Skin of body (tissue), 2 donors: ENCODE data around the gene OVCH1. TPM values are rescaled to one million over a fixed set of nuclear protein-coding genes. Genes with fewer than 3 reads are reported as not detected.
"Not testable (repeated sequence)": the region's sequence is repeated elsewhere in the genome, so short reads cannot be mapped to it uniquely, and the experiment has no call there.

Experiments used
- DNase-seq: peaks from one replicate; lab custom pipeline; 2025; lab: John Stamatoyannopoulos, UW
- total RNA-seq: library from RNA; depleted of rRNA; stranded (reverse); fragments of >200 nt; gene quantifications from one replicate; pipeline ENCODE4 v1.2.3, GENCODE V29; 2014

Gene OVCH1
- total RNA-seq, 1 donor from 2014 or later: 0.30 TPM

DNA sequence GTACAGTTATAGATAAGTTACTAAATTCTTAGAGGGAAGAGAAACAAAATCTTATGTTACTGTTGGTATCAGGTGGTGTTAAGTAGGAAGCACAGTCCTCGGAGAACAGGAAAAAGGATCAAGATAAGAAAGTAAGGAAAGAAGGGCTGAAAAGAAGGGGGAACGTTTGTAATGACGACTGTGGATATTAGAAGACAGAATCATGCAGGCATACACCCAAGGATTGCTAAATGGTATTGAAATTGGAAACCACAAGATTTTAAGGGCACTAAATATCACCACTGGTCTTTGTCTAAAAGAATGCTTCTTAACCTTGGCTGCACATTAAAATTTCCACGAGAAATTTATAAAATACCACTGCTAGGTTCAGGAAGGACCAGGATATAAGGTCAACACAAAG lies 82.4 kb downstream of the OVCH1 start:
- DNase-seq: no peak

DNA sequence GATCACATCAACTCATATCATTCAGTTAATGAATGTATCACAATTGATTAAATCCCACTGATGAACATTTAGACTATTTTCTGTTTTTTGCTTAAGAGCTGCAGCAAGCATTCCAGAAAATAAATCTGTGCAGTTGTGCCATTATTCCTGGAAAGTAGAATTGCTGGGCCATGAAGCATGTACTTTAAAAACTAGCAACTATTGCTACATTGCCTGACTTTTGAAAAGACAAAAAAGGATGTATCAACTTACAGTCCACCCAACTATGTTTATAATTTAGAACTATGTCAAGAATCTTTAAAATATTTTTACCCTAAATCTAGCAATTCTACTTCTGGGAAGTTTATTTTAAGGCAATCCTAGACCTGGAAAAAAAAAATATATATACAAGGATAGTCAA lies 83.1 kb downstream of the OVCH1 start:
- no peak for DNase-seq

DNA sequence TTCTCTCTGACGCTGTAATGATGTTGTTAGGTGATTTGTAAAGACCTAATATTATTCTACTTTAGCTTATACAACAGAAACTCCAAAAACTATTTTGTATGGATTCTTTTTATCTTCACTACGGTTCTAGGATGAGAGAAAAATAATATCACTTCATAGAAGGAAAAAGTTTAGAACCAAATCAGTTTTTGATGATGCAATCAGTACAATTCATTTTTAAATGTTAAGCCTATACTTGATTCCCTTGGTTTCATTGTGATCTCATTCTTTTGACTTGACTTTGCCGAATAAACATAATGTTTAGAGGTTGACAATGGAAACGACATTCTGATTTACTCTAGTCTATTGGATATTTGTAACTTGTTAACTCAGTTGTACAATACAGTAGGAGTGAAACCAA lies 91.9 kb downstream of the OVCH1 start:
- no peak for DNase-seq

DNA sequence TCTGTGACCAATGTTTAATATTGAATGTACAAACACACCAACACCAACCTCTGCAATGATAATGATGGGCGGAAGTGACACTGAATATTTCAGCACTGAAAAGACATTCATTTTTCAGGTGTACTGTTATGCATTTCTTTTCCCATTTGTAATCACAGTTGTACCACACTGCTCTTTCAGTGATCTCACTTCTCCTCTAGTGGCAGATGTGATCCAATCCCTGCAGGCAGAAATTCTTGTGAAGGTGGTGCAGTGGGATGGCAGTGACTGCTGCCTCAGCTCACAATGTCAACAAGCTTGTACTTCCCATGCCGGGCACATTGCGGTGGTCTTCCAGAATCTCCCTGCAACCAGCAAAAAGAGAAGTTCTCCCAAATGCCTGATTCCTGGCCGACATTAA lies 93.5 kb downstream of the OVCH1 start:
- no peak for DNase-seq

DNA sequence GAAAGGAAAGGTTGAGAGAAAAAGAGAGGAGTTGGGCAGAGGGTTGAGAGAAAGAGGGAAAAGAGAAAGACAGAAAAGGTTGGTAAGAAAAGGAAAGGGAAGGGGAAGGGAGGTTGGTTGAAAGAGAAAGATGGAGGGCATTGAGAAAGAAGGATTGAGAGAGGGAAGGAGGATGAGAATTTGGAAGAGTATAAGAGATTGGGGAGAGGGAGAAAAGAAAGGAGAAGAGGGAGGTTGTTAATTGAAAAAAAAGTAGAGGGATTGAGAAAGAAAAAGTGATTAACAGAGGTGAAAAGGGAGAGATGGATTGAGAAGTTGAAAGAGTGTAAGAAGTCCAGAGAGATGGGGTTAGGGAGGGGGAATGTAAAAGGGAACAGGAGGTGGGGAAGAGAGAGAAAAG lies 95.0 kb downstream of the OVCH1 start:
- no peak for DNase-seq

DNA sequence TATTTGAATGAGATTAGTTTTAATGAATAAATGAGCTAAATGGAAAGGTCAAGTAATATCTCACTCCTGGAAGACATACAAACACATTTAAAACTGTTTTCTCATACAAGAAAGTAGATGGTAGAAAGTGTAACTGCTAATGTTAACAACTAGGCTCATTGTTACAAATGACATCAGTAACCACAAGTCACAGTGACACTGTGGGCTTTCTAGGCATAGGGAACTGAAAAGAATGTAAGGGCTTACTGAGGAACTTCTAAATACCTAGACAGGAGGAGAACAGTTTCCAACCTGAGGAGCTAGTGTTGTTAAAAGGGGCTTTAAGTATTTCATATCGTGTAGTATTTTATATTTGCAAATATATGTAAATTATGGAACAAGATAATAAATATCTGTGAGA lies 99.0 kb downstream of the OVCH1 start:
- no peak for DNase-seq

DNA sequence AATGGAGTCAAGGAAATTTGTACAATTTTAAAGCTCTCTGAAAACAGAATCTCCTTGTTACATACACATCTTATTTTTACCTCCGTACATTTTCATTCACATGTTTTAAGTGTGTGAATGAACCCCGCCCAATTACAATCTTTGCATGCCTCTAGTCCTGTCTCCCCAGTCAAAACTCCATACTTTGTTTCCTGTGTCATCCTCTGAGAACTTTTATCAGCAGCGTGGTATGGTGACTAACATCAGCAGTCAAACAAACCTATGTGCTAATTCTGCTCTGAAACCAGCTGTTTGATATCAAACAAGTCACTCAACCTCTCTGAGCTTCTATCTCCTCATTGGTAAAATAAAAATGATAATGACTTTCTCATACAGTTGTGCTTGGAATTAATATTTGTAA lies 100.7 kb downstream of the OVCH1 start:
- DNase-seq: no peak

DNA sequence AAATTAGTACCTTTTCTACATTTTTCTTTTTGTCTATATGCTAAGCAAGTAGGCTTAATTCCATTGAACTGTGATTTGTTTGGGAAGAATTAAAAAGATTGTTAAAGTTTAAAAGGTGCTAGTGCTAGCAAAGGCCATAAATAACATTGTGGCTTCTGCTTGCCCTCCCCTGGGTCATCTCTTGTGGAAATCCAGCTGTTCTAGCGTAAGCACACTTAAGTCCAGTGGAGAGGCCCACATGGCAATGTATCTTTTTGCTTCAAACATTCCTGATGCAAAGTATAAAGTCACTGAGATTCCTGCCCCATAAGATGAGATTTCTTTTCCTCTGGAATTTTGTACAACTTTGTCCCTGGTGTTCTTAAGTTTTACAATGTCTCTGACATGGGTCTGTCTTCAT lies 102.1 kb downstream of the OVCH1 start:
- no peak for DNase-seq

DNA sequence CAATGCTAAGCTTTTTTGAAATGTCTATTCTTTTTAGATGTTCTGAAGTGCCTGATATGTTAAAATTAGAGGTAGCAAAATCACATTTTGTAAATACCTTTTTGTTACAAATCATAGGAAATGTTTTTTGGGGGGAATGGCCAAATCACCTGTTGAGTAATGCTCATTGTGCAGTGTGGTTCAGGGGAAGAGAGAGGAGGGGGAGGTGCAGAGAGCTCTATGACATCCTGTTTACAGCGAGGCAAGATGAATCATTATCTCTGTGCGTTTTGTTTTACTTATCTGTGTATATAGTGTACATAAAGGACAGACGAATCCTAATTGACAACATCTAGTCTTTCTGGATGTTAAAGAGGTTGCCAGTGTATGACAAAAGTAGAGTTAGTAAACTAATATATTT lies 107.1 kb downstream of the OVCH1 start:
- DNase-seq: not testable (repeated sequence)

DNA sequence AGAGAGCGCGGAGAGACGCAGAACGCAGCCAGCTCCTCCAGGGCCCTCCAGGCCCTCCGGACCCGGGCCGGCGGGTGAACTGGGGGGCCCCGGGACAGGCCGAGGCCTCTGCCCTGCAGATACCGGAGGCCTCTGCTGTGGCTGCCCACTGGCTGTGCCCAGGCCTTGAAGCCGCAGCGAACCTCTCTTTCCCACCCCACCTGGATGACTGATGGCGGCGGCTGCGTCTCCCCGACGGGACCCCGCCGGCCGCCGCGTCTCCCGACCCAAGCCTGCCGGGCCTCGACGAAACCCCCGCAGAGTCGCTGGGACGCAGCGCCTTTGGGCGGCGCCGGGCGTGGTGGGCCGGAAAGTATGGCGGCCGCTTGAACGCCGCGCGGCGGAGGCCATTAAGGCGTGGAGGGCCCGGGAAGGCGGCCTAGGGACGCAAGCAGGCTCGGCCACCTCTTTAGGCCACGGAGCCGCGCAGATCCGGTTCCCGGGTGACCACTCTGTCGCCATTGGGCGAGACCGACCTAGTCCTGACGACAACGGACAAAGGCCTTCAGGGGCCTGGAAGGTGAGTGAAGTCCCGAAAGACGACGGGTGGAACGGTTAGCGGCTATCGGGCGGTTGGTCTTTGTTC lies 108.1 kb downstream of the OVCH1 start:
- no peak for DNase-seq

DNA sequence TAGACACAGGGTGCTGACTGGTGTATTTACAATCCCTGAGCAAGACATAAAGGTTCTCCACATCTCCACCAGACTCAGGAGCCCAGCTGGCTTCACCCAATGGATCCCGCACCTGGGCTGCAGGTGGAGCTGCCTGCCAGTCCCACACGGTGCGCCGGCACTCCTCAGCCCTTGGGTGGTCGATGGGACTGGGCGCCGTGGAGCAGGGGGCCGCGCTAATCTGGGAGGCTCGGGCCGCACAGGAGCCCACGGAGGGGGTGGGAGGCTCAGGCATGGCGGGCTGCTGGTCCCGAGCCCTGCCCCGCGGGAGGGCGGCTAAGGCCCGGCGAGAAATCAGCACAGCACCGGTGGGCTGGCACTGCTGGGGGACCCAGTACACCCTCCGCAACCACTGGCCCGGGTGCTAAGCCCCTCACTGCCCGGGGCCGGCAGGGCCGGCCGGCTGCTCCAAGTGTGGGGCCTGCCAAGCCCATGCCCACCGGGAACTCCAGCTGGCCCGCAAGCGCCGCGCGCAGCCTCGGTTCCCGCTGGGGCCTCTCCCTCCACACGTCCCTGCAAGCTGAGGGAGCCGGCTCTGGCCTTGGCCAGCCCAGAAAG lies 111.3 kb downstream of the OVCH1 start:
- not testable (repeated sequence) for DNase-seq

DNA sequence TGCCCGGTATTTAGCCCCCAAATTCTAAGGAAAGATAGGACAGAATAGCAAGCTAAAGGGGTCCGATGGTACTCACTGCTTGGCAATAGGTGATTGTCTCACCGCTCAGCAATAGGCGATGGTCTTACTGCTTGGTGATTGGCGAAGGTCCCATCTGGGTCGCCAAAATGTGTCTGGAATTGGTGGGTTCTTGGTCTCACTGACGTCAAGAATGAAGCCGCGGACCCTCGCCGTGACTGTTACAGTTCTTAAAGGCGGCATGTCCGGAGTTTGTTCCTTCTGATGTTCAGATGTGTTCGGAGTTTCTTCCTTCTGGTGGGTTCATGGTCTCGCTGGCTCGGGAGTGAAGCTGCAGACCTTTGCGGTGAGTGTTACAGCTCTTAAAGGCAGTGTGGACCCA lies 112.3 kb downstream of the OVCH1 start:
- not testable (repeated sequence) for DNase-seq

DNA sequence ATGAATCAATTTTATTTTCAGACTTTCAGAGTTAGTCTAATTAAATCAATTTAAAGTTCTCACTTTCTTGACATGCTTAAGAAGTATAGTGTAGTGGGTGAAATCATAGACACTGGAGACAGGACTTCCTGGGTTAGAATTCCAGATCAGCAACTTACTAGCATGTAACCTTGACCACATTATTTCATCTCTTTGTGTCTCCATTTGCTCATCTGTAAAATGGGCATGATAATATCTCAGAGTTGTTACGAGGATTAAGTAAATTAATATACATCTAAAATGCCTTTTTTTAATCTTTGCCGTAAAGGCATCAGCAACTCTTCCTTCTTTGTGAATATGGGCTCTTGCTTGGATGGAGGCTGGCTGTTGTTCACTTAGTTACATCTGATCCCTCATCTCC lies 115.2 kb downstream of the OVCH1 start:
- DNase-seq: no peak

DNA sequence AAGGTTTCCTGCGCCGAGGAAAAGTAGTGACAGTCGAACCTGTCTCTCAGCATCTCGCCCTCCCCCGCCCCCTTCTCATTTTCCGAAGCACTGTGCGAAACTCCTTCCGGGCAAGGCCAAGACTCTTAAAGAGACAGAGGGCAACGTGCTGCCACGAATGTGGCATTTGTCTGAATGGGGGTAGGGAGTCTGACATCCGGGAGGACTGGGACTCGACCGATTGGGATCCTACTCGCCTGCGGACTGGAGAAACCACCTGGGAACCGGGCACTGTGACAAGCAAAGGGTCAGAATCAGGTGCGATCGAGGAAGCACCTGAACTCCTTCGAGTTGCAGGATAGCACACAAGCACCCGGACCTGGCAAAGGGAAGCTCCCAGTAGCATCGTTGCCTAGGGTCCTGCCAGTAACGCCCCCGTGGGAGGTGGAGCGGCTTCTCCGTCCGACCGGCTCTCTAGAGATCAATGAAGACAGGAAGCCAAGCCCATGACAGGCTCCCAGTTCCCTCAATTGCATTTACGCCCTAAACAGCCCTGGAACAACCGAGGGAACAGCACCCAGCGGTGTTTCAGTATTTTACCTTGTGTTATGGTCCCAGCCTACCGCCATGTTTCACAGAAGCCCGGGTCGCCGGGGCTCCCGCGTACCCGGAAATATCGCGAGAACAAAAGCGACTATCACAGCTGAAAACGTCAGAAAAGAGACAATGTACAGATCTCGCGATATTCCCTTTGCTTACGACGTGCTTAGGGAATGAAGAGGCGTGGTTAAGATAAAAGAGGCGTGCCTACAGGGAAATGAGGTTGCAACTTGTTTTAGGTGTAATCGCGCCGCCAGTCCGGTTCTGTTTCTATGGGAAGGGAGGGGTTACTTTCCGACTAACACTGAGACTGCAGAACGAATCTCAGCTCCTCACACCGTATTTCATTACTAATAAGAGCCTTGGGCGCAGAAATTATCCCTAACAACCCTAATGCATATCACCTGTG lies 116.7 kb downstream of the OVCH1 start, which contains the start of gene ERGIC2:
TSS of gene ERGIC2 (minus strand) at position 637 of the 988 bp plus-strand sequence. CDS start 9,539 bp downstream, outside the sequence.
- peak; percentile 99 for DNase-seq

Other genes with a start within 250 kb of the OVCH1 start
- 47.3 TPM for gene ERGIC2, start 116.5 kb downstream of the OVCH1 start, total RNA-seq